ENCODE results near the gene C2CD4C. TPM values are rescaled to one million over a fixed set of nuclear protein-coding genes. Genes with fewer than 3 reads are reported as not detected.

Gene C2CD4C
- total and polyA plus RNA-seq, 2 donors (not counting 3 experiments of a cell fraction or from before 2014, with no cell fraction given), result 0.25 to 0.38 TPM

GRCh38 chr19:412356-413355, 3.7 kb upstream of the C2CD4C start:
- Histone ChIP-seq H3K79me2 (ENCODE audit: control insufficient read depth, insufficient read depth, low read length) (no peaks in the 10 kb centered on the region), H4K20me1 (replicated peaks; ENCODE audit: control insufficient read depth, extremely low read depth, insufficient read depth, low read length) (no peaks in the 10 kb centered on the region), H3K4me3 (replicated peaks in 1 of 3; ENCODE audit: insufficient read depth in 1 of 3, low read depth in 1 of 3, low read length in 3 of 3) (no peak overlapping the region), H3K4me2 (ENCODE audit: insufficient read depth, low read length) (no peak overlapping the region), H3K4me1 (ENCODE audit: control insufficient read depth, extremely low read depth, insufficient read depth, low read length) (peaks cover 3% of the 10 kb centered on the region), H3K9ac (replicated peaks; ENCODE audit: extremely low read depth, insufficient read depth, low read length) (no peak overlapping the region), H3K27me3 (ENCODE audit: control insufficient read depth in 2 of 2, insufficient read depth in 2 of 2, low read length in 2 of 2) (peaks cover 11 to 14% of the 10 kb centered on the region in 2 experiments), H2AFZ (ENCODE audit: low read depth, low read length) (no peak overlapping the region), H3K36me3 (ENCODE audit: control insufficient read depth in 2 of 2, extremely low read depth in 1 of 2, insufficient read depth in 2 of 2, low read length in 2 of 2) (no peaks in the 10 kb centered on the region), H3K27ac (ENCODE audit: insufficient read depth, low read depth, low read length) (no peak overlapping the region), H3K9me3 (replicated peaks; ENCODE audit: control insufficient read depth, insufficient read depth, low read length) (no peaks in the 10 kb centered on the region), H3K9me1 (replicated peaks; ENCODE audit: control insufficient read depth, extremely low read depth, insufficient read depth, low read length) (no peaks in the 10 kb centered on the region)
- no peak for DNase-seq (ENCODE audit: low read depth, low spot score)
- intact Hi-C loops (cut with micrococcal nuclease) (no loop called here), dilution Hi-C loops (cut with MboI; ENCODE audit: extremely low pct_ligation_motif_present, low sequenced_read_pairs) (no loop called here)
- ChIA-PET POLR2A (interaction anchor here (0.6 kb wide), 1 partner anchor 48 kb away, joined by 7 read pairs; no protein-coding TSS in a partner anchor), CTCF (no interaction called here)
- TF ChIP-seq GATA2 (IDR thresholded peaks at IDR 0.05; ENCODE audit: insufficient read depth, insufficient read length, low read depth, low read length), result no peak
- no peak for TF ChIP-seq POLR2A (IDR thresholded peaks at IDR 0.05; ENCODE audit: low read depth, low read length)
- no peak for TF ChIP-seq CTCF (IDR thresholded peaks at IDR 0.05; ENCODE audit: extremely low read depth in 1 of 2, insufficient read depth in 1 of 2, low read depth in 1 of 2, low read length in 2 of 2)
- TF ChIP-seq FOS (IDR thresholded peaks at IDR 0.05; ENCODE audit: borderline replicate concordance, insufficient read depth, low read length), result no peak
- TF ChIP-seq JUN (IDR thresholded peaks at IDR 0.05; ENCODE audit: borderline replicate concordance, insufficient read depth, insufficient read length, low read depth), result no peak
- no peak for TF ChIP-seq POLR2AphosphoS5 (IDR thresholded peaks at IDR 0.05; ENCODE audit: insufficient read depth, low read depth, low read length)
- no peak for TF ChIP-seq EZH2 (IDR thresholded peaks at IDR 0.05; ENCODE audit: borderline replicate concordance, low read depth, low read length, severe bottlenecking)
- TF ChIP-seq MYC (IDR thresholded peaks at IDR 0.05; ENCODE audit: low read depth, low read length), result no peak
- no peak for TF ChIP-seq MAX (IDR thresholded peaks at IDR 0.05; ENCODE audit: insufficient read depth, insufficient read length)
- BruUV-seq (replicated peaks), result no TSS peak
- no peak for FAIRE-seq

Data from endothelial cell of umbilical vein (primary cell).